ENCODE results near the gene AHCYL1.

Gene AHCYL1

DNA sequence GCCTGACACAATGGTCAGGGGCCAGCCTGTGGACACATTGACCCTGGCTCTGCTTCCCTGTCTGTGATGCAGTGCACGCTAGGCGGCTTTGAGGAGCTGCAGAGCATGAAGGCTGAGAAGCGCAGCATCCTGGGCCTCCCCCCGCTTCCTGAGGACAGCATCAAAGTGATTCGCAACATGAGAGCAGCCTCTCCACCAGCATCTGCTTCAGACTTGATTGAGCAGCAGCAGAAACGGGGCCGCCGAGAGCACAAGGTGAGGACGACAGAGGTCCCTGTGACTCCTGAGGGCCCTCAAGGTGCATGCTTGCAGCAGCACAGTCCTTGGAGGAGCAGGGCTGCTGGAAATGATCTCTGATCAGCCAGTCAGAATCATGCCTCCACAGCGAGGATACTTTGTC is 58.5 kb downstream of the AHCYL1 start:
- no peak for DNase-seq

DNA sequence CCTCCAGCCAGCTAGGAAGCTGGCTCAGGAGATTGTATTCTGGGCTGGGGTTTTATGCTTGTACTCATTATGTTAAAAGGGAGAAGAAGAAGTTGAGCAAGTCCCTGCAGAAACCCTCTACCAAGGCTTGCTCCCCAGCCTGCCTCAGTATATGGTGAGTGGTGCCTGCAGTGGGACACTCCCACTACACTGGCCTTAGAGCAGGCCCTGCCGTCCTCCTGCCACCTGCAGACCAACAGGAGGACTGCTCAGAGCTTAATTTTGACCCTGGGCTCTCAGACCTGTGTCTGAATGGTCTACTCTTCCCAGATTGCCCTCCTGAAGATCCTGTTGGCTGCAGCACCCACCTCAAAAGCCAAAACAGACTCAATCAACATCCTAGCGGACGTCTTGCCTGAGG is 62.9 kb downstream of the AHCYL1 start:
- no peak for DNase-seq

DNA sequence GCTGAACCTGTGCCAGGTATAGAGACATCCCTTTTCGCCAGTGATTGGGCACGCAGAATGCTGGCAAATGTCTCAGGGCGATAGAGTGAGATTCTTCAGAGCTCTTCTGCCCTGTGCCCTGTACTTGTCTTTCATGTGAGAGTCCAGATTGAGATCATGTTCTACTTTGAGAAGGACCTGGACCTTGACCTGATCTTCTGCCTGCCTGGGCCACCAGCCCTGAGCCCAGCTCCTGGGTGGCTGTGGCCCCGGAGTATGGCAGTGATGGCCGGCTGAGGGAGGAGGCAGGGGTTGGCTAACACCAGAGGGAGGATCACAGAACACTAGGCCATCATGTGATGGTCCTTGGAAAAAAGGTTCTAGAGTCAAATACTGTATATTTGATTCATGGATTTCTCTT is 63.7 kb downstream of the AHCYL1 start:
- DNase-seq = no peak

DNA sequence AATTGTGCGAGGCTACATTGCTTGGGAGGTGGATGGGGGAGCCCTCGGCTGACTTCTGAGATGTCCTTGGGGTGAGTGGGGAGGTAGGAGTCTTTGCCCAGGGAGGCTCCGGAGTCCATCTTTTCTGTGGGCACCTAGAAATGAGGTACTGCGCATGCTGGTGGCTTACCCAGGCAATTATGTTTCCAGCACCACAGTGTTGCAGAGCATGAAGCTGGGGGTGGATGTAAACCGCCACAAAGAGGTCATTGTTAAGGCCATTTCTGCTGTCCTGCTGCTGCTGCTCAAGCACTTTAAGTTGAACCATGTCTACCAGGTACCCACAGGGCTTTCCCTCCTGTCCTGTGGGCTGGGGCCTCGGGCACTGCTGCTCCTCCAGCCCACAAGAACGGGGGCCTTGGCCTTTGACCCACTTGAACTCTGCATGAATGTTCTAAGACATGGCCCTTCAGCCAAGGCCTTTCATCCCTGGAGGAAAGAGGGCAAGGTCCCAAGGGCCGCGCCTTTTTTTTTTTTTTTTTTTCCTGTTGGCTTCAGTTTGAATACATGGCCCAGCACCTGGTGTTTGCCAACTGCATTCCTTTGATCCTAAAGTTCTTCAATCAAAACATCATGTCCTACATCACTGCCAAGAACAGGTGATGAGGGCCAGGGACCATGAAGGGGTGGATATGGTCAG is 64.5 kb downstream of the AHCYL1 start:
- DNase-seq = no peak

DNA sequence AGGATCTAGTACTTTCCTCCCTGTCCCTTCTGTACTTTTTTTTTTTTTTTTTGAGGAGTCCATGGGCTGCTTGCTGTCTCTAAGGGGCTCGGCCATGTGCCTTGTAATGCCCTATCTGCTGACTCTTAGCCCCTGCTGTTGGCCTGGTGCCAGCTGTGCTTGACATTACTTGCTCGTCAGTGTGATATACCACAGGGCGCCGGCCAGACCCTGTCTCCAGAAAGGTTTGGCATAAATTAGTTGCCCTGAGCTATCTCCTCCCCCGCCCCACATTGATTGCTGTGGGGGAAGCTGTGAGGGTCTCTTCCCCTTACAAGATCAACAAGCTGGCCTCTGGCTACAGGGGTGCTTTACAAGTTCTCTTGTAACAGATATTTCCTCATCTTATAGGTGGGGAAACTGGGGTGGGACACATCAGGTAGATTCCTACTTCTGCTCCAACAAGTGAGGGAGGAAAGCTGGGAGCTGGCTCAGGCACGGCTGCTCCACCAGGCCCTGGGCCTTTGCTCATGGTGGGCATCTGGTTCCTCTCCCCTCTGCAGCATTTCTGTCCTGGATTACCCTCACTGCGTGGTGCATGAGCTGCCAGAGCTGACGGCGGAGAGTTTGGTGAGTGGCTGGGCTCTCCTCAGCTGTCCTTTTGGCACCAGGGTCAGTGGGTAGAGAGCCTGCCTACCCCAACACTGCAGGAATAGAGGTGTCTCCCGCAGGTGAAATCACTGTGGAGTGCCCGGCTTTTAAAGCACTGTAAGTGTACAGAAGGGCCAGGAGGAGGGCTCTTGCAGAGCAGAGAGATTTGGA is 65.4 kb downstream of the AHCYL1 start:
- no peak for DNase-seq

DNA sequence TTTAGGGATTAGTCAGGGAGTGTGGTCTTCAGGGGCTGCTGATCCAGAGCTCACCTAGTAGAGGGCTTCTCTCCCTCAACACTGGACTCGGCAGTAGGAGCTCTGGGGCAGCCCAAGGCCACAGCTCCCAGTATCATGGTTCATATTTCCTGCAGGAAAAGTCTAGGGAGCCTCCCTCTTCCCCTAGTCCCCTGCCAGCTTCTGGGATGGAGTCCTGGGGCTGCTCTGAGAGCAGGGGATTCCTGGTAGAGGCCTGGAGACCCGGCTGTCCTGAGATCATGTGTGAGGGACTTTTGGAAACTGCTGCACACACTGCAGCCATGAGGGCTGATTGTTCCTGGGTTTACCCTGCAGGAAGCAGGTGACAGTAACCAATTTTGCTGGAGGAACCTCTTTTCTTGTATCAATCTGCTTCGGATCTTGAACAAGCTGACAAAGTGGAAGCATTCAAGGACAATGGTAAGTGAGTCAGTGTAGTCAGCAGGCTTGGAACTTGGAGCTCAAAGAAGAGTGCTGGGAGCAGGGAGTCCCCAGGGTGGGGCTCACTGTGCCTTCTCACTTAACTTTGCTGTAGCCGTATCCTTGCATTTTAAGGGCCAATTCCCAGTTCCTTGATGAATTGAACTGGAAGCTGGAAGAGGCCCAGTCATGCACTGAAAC is 66.2 kb downstream of the AHCYL1 start:
- no peak for DNase-seq

DNA sequence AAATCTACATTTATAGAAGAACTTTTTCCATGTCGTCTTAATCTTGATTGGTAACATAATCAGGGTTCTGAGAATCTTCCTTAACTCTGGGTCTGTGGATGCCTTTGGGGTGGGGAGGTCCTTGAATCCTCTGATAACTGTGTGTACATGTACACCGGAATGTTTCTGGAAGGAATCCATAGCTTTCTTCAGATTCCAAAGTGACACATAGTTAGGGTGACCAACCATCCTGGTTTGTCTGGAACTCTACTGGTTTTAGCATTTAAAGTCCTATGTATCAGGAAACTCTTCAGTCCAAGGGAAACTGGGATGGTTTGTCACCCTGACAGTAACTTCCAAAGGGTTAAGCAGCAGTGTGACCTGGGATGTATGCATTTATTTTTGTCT is 66.7 kb downstream of the AHCYL1 start:
- DNase-seq = no peak

DNA sequence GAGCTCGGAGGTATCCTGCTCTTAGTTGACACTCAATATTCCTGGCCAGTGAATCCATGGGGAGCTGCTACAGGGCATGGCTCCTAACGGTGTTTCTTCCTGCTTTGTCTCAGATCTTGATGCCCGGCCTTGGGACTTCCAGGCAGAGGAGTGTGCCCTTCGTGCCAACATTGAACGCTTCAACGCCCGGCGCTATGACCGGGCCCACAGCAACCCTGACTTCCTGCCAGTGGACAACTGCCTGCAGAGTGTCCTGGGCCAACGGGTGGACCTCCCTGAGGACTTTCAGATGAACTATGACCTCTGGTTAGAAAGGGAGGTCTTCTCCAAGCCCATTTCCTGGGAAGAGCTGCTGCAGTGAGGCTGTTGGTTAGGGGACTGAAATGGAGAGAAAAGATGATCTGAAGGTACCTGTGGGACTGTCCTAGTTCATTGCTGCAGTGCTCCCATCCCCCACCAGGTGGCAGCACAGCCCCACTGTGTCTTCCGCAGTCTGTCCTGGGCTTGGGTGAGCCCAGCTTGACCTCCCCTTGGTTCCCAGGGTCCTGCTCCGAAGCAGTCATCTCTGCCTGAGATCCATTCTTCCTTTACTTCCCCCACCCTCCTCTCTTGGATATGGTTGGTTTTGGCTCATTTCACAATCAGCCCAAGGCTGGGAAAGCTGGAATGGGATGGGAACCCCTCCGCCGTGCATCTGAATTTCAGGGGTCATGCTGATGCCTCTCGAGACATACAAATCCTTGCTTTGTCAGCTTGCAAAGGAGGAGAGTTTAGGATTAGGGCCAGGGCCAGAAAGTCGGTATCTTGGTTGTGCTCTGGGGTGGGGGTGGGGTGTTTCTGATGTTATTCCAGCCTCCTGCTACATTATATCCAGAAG is 69.2 kb downstream of the AHCYL1 start:
- peak; percentile 32 for DNase-seq

DNA sequence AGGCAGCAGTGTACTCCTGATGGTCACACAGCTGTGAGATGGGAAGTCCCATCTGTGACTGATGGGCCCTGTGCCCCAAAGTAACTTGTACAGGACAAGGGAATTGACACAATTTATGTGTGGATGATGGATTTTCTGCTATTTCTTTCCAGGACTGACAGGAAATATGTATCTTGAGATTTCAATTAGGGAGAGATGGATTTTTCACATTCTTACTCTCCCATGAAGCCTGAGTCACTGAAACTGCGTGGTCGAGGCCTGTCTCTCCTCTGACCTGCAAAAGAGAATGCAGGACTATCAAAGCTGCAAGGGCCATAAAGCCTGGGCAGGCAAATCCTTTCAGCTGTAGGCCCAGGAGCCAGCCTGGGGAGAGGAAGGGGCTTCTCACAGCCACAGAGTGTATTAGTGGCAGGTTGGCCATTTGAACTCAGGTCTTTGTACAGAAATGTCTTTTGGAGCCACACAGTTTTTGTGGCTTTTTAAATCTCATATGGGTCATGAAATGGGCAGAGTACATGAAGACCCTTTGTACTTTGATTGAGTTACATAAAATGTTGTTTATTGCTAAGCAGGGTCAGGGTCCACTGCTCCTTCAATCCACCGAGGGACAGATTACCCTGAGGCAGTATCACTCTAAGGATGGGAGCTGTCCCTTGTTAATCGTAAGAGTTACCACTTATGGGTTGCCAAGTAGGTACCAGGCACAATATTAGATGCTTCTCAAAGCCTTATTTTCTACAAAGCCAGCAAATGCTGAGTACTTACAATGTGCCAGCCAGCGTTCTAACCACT is 71.1 kb downstream of the AHCYL1 start:
- DNase-seq = no peak

DNA sequence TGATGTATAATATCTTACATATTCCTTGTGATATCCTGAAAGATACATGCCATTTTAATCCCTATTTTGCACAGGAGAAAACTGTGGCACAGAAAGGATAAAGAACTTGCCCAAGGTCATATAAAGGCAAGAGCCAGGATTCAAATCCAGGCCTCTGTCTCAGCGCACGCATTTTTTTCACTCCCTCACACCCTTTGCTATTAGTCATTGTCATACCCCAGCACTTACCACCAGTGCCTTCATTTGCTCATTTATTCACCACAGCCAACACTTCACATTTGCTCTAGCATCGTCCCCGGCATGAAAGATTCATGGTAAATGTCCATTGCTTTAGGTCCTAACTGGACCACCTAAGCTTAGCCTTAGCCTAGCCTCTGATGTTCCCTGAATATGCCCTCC is 71.7 kb downstream of the AHCYL1 start:
- DNase-seq = no peak

DNA sequence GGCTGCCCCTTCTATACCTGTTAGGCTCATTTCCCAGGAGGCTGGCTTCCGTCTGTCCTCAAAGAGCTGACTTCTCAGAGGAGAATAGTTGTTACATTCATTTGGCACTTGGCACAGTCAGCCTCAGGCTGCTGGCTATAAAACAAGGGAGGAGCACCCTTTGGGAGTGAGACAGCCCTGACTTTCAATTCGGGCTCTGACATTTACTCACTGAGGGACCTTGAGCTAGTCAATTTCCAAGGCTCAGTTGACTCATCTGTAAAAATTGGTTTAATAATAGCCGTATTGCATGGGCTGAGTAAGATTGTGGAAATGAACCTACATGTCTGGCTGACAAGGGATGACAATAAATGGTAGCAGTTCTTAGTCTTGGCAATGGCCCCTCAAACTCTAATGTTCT is 72.2 kb downstream of the AHCYL1 start:
- no peak for DNase-seq

DNA sequence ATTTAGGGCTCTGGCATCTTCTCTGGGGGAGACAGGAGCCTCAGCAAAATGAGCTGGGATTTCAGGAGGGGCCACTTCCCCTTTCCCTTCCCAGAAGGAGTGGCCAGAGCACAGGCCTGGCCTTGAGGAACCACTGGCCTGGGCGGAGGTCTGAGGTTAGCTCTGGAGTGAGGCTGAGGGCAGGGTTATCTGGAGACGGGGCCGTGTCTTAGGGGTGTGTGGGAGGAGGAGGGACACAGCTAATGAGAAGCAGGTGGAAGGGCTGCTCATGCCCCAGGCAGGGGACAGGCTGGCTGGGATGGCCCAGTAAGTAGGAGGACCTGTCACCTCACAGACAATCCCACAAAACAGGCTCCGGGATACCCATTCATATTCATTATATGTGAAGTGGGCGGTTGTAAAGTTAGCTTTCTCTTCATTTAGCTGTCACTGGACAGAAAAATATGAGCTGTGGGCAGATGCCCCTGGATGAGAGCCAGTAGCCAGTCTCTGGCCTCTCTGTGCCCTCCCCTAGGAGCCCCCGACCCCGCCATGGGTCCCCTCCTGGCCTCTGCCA is 73.5 kb downstream of the AHCYL1 start:
- DNase-seq = no peak

DNA sequence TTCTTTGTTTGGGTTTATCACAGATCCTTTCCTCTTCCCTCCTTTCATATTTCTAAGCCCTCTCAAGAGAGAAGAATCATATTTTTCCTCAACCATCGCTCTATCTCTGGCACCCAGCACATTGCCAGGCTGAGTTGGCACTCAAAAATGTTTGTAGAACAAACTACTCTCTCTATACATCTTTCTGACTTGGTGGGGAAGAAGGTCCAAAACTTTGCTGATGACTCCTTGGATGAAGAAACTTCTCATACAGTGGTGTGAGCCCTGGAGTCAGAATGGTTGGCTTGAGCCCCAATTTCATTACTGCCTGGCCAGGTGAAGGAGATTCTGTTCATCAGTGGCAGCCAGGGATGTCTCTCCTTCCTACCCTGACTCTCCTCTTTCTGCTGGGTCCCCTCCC is 74.0 kb downstream of the AHCYL1 start:
- DNase-seq = no peak

DNA sequence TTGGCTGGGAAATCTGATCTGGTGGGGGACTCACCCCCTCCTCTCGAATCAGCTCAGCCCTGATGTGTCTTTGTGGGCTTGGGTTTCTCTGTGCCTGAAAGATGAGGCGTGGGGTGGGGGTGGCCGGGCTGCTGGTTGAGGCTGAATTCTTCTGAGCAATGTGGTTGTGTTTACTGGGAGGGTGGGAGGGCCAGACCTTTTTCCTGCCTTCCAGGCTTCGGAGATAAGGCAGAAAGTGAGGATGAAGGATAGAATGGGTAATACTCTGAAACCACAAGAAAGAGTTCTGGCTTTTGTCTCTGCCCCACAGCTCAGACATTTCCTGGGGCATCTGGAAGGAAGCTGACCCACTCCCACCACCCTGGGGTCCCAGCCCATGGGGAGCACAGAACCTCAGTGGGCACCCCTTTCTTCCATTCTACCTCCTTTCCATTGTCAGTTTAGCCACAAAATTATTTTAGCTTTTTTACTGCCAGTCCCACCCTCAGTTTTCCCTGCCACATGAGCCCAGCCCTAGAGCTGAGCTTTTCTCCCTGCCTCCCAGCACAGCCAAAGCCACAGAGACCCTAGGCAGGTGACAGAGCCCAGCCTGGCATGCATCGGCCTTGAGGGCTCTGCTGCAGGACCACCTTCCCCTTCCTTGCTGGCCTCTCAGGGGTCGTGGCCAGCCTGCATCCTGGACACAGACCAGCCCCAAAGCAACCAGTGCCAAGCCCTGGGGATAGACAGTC is 74.7 kb downstream of the AHCYL1 start:
- no peak for DNase-seq

DNA sequence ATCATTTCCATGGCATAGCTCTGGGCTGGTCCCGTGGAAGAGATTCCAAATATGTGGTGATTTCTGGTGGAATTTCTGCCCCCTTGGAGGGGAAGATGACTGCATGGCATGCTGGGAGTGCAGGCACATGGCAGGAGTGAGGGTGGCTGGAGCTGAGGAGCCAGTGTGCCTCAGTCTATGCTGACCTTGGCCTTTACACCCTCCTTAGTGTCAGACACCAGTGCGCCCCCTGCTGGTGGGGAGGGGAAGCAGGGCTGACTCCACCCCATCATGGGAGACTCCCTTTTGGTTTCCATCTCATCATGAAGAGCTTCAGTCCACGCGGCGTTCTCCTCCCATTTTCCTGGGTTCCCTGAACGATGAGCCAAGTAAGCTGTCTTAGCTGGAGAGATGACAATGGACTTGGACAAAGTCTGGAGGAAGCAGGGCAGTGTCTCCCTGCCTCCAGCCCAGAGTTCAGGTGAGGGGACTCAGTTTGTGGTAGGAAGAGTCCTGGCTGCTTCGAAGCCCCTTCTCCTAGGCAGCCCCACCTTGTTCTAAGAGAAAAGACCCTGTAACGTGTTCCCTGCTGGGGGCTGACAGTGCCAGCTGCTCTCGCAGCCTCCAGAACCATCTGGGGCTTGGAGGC is 75.6 kb downstream of the AHCYL1 start:
- peak; percentile 5 for DNase-seq

DNA sequence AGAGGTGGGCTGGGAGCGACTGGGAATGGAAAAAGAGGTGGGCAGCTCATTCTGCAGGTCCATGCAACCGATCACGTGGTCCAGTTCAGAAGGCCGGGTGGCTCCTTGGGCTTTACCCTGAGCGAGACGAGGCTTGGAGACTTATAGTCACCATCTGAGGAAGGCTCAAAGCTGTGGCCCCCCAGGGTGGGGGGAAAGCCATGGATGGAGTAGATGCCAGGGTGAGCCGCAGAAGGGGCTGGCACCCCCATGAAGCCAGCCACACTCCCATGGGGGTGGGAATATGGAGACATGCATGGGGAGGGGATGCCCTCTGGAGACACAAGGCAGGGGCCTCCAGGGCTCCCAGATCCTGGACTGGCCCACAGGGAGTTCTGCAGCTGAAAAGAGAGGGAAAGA is 76.1 kb downstream of the AHCYL1 start:
- DNase-seq = no peak

DNA sequence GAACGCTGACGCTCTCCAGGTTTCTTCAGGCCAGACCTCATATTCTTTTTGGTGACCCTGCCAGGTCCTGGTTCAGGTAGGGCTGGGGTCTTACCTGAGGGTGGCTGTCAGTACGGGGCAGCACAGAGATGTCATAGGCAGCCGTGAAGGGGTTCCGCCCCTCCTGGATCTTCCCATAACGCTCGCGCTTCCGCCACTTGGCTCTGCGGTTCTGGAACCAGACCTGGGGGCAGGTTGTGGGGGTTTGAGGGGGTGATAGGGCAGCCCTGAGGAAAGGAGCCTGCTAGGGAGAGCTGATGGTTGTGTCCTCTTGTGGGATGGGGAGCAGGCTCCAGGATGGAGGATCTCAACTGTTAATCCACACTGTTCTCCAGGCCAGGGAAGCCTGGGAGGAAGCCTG is 76.8 kb downstream of the AHCYL1 start:
- no peak for DNase-seq

DNA sequence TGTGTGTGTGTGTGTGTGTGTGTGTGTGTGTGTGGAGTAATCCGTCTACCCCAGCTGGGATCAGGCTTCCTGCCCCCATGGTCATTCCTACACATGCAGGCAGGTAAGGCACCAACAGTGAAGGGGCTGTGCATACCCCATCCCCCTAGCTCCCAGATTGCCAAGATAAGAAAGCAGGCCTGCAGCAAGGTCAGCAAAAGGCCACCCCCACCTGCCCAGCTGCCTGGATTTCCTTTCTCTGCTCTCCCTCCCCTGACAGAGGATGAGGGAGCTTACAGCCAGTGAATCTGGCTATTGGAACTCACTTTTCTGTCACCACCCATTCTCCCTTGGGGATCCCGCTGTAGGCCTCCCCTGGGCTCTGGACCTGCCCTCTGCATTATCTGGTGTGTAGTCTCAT is 78.0 kb downstream of the AHCYL1 start:
- DNase-seq = no peak

DNA sequence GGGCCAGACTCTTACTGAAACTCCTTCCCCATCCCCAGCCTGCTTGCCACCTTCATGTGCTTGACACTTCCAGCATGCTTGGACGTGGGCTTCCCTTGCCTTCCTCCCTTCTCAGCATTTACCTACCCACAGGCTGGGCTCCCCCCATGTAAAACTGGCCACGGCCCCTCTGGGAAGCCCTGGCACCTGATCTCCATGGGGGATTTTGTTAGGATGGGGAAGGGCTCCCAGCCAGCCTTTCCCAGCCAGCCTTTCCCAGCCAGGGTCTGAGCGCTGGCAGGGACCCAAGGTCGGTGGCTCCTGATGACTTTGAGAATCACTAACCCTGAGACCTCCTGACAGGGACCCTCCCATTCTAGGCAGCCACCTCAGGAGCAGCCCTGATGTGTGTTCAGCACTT is 79.2 kb downstream of the AHCYL1 start:
- DNase-seq = no peak

DNA sequence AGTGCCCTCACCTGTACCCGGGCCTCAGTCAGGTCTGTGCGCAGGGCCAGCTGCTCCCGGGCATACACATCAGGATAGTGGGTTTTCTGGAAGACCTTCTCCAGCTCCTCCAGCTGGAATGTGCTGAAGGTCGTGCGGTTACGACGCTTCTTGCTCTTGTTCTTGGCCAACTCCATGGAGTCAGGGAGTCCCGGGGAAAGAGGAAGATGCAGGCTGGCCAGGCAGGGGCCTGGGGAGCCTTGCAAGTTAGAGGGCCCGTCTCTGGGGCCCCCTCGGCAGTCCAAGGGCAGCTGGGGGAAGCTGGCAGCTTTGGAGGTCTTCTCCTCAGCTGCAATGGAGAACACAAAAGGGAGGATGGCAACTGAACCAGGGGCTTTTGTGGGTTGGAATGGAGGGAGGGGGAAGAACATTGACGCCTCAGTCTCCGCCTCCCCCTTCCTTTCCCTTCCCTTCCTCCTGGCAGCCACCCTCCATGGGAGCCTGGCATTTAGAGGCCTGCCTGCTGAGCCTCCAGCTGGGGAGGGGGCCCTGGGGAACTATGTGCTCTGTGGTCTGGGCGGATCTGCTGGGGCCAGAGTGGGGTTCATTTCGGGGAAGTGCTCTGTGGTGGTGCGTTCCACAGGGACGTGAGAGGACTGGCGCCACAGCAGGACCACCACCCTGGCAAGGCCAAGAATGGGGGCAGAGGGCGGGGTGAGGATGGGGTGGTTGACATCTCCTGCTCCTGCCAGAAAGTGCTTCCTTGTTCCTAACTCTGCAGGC is 80.2 kb downstream of the AHCYL1 start:
- no peak for DNase-seq

Data from NCI-H510A treated with DMSO at 0.1 percent for 48 hours (cell line).